K562 (cell line): Measurements from ENCODE around the gene SPATA16. TPM values are rescaled to one million over a fixed set of nuclear protein-coding genes. Genes with fewer than 3 reads are reported as not detected.

Experiments
- ATAC-seq: fragments of 200-7000 bp; cut with Tn5 transposase; 3 replicates; pipeline ENCODE4 v1.9.1; 2020; ENCODE audit warnings: moderate library complexity
- BruUV-seq: library from RNA; stranded (reverse); fragments of 400-500 nt; replicated peaks from 2 replicates; lab custom pipeline; 2021; lab: Mats Ljungman, UMichigan
- CTCF ChIA-PET: fragments of 300-600 bp; formaldehyde crosslinking; extraction: SDS; loops from one replicate; lab custom pipeline; 2021; ENCODE audit warnings: low intra/inter-chr PET ratio; lab: Yijun Ruan, JAX
- POLR2A ChIA-PET: fragments of 300-600, 350-650 bp; sonication (Branson Sonifier 250); formaldehyde crosslinking; extraction: SDS; loops from one replicate; lab custom pipeline; 2021; ENCODE audit warnings: antibody characterized with exemption, inconsistent platforms; lab: Yijun Ruan, JAX
- DNase-seq, 4 experiments: peaks; one replicate each; pipeline versions ENCODE4 v3.0.0 to v3.0.0-alpha.2; 2011 to 2018; ENCODE audit warnings: low spot score in 3 of 4, mixed read lengths in 3 of 4; ENCODE audit errors: extremely low read depth in 1 of 4
- FAIRE-seq: peaks from 2 replicates; lab custom pipeline; 2011; peaks lifted over from hg19 to GRCh38; lab: Jason Lieb, UNC
- H2AFZ ChIP-seq: 2 replicates; pipeline ENCODE4 v1.6.0; 2011; ENCODE audit warnings: low read depth, low read length, control low read depth, inconsistent platforms
- H3K27ac ChIP-seq: fragments of 200-600 bp; 3 replicates; pipeline ENCODE4 v1.8.0; 2011; ENCODE audit warnings: low read depth, mild to moderate bottlenecking, control low read depth, inconsistent platforms, low read length, moderate library complexity, mixed read lengths; ENCODE audit errors: extremely low read depth
- H3K27me3 ChIP-seq, 2 experiments: fragments of 300-600 bp in 1 of 2; 2 replicates in 1 of 2; 3 replicates in 1 of 2; pipeline versions ENCODE4 v1.6.0 to v1.8.0; 2011; ENCODE audit warnings: inconsistent platforms in 2 of 2, low read length in 2 of 2, mild to moderate bottlenecking in 1 of 2, mixed read lengths in 1 of 2, moderate library complexity in 1 of 2; ENCODE audit not compliant: control insufficient read depth in 2 of 2, insufficient read depth in 2 of 2
- H3K36me3 ChIP-seq: fragments of 300-600 bp; 3 replicates; pipeline ENCODE4 v1.8.0; 2011; ENCODE audit warnings: mild to moderate bottlenecking, low read length, inconsistent platforms; ENCODE audit not compliant: control insufficient read depth, insufficient read depth
- H3K4me1 ChIP-seq, 2 experiments: fragments of 200-600 bp in 1 of 2; replicated peaks in 1 of 2; 2 replicates in 1 of 2; 3 replicates in 1 of 2; pipeline versions ENCODE4 v1.5.1 to v1.8.0; 2011; ENCODE audit warnings: inconsistent platforms in 2 of 2, low read length in 2 of 2, mild to moderate bottlenecking in 1 of 2, mixed read lengths in 1 of 2, moderate library complexity in 1 of 2; ENCODE audit not compliant: control insufficient read depth in 2 of 2, insufficient read depth in 2 of 2
- H3K4me2 ChIP-seq: 2 replicates; pipeline ENCODE4 v1.6.1; 2011; ENCODE audit warnings: low read length, control low read depth, inconsistent platforms, mixed read lengths; ENCODE audit not compliant: insufficient read depth
- H3K4me3 ChIP-seq: fragments of 200-600 bp; sonication (generic), shearing (Covaris generic); 2 replicates; pipeline ENCODE4 v1.5.1; 2016; ENCODE audit warnings: control low read depth, inconsistent platforms
- H3K79me2 ChIP-seq: fragments of 200-600 bp; 3 replicates; pipeline ENCODE4 v1.8.0; 2011; ENCODE audit warnings: low read length, inconsistent platforms; ENCODE audit not compliant: control insufficient read depth, insufficient read depth
- H3K9ac ChIP-seq, 2 experiments: 2 replicates each; pipeline versions ENCODE4 v1.6.0 to v1.6.1; 2011; ENCODE audit warnings: low read depth in 2 of 2, low read length in 2 of 2, control low read depth in 1 of 2, inconsistent platforms in 1 of 2, mild to moderate bottlenecking in 1 of 2, mixed read lengths in 1 of 2; ENCODE audit not compliant: insufficient read depth in 1 of 2
- H3K9me1 ChIP-seq: one replicate; pipeline ENCODE4 v1.6.0; 2011; ENCODE audit warnings: inconsistent platforms, mild to moderate bottlenecking, low read length, moderate library complexity; ENCODE audit not compliant: control insufficient read depth, insufficient read depth
- H3K9me3 ChIP-seq: replicated peaks from 2 replicates; pipeline ENCODE4 v1.5.1; 2011; ENCODE audit warnings: low read depth, low read length, inconsistent platforms; ENCODE audit not compliant: control insufficient read depth, insufficient read depth
- H4K20me1 ChIP-seq: replicated peaks from 2 replicates; pipeline ENCODE4 v1.6.1; 2011; ENCODE audit warnings: low read length, inconsistent platforms, mixed read lengths; ENCODE audit not compliant: control insufficient read depth, insufficient read depth
- C11orf30 ChIP-seq: fragments of 450-650 bp; IDR thresholded peaks from 2 replicates; pipeline ENCODE4 v1.6.1; 2016; ENCODE audit warnings: low read depth, mild to moderate bottlenecking
- MAFF ChIP-seq: IDR thresholded peaks from 2 replicates; pipeline ENCODE4 v1.6.1; 2012; ENCODE audit warnings: low read length, improper control_type of control experiment
- MAFK ChIP-seq: IDR thresholded peaks from 2 replicates; pipeline ENCODE4 v1.6.1; 2011; ENCODE audit warnings: low read length, improper control_type of control experiment
- ZNF232 ChIP-seq: sonication (generic); formaldehyde crosslinking; IDR thresholded peaks from 2 replicates; pipeline ENCODE4 v1.8.0; 2022; ENCODE audit warnings: mild to moderate bottlenecking, missing genetic modification reagents
- ZNF316 ChIP-seq: fragments of 450-650 bp; IDR thresholded peaks from 2 replicates; pipeline ENCODE4 v1.6.1; 2016
- WGBS: fragments of 100-300 bp; shearing (Covaris generic); methylation state at CpG from one replicate; pipeline ENCODE4 v1.1.6; 2016; ENCODE audit warnings: low coverage, mixed read lengths; ENCODE audit not compliant: insufficient coverage; ENCODE audit errors: missing lambda C conversion rate; 5-methylcytosine and 5-hydroxymethylcytosine counted together
- in situ Hi-C: fragments of 300-500 bp; cut with MboI; formaldehyde crosslinking; loops from 4 replicates; pipeline ENCODE4 v1.15.0; 2018; ENCODE audit warnings: inconsistent platforms, mixed read lengths
- intact Hi-C: fragments of 100-400 bp; cut with micrococcal nuclease; formaldehyde crosslinking; loops from 2 replicates; pipeline ENCODE4 v1.14.2; 2022
- polyA plus RNA-seq, 8 experiments: library from polyadenylated mRNA; depleted of rRNA in 4 of 8; stranded (reverse) in 5 of 8; unstranded in 3 of 8; fragments of >200 nt; fragmentation: Nextera tagmentation in 2 of 8; fragmentation: Illumina TruSeq in 1 of 8; extraction: Ambion mirVana in 2 of 8; extraction: Trizol in 1 of 8; gene quantifications; 2 replicates each; pipeline versions ENCODE4 v1.2.1 to v1.2.3, GENCODE V29; 2011 to 2014; ENCODE audit warnings: inconsistent platforms in 1 of 8, missing spikeins in 1 of 8
- total RNA-seq, 7 experiments: library from RNA; depleted of rRNA in 6 of 7; stranded (reverse); fragments of >200 nt in 6 of 7; fragmentation: Illumina TruSeq in 2 of 7; extraction: Trizol in 2 of 7; gene quantifications; 2 replicates each; pipeline versions ENCODE4 v1.2.1 to v1.2.3, GENCODE V29; 2011 to 2021; ENCODE audit warnings: low replicate concordance in 1 of 7
- TF ChIP-seq, protein P1 (sequence below), 2 experiments: IDR thresholded peaks in 1 of 2; conservative IDR thresholded peaks in 1 of 2; 2 replicates each; pipeline ENCODE4 v1.6.1; 2016; ENCODE audit warnings: low read depth in 2 of 2, mild to moderate bottlenecking in 1 of 2, missing compliant biosample characterization in 1 of 2, missing genetic modification characterization in 1 of 2, moderate library complexity in 1 of 2
- TF ChIP-seq, protein P2 (sequence below), 2 experiments: fragments of 450-650 bp; formaldehyde crosslinking in 1 of 2; IDR thresholded peaks; 2 replicates each; pipeline versions ENCODE4 v1.4.0 to v1.6.1; 2014 to 2020; ENCODE audit warnings: mild to moderate bottlenecking in 2 of 2, borderline replicate concordance in 1 of 2, low read depth in 1 of 2

SPATA16 gene
- total and polyA plus RNA-seq, 9 of the 15 experiments (the other 6 are each of a cell fraction or from before 2014, with no cell fraction given), result not detected

DNA sequence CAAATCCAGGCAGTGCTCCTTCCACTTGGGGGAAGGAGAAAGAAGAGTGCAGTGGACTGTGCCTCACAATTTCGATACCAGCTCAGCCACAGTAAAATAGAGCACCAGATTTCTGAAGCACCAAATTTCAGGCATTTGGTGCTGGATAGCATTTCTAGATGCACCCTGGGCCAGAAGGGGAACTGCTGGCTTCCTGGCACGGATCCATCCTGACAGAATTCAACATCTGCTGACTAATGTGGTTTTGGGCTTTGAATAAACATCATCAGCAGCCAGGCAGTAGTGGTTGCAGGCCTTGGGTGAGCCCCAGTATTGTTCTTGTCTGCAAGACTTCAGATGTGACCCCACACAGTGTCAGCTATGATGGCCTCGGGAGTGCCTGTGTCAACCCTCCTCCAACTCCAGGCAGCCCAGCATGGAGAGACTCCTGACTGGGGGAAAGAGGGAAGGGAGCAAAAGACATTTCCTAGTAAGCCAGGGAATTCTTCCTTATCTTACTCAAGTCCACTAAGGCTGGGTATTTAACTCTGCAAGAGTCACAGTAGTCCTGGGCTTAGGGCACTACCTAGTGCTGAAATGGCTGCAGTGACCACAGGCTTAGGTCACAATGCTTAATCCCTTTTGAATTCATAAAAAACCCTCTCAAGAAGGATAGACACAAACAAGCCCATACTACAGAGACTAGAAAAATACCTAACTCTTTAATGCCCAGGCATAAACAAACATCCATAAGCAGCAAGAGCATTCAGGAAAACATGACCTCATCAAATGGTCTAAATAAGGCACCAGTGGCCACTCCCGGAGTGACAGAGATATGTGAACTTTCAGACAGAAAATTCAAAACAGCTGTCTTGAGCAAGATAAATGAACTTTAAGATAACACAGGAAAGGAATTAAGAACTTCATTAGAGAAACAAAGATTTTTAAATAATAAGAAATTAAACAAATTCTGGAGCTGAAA, 74.7 kb downstream of the SPATA16 start:
- Histone ChIP-seq H2AFZ (peak overlapping the region; percentile 51; the same call in 1 of the 2 replicates), H3K36me3 (no peaks in the 10 kb centered on the region), H4K20me1 (no peaks in the 10 kb centered on the region), H3K27ac (no peak overlapping the region), H3K9me3 (no peaks in the 10 kb centered on the region), H3K4me2 (no peak overlapping the region), H3K9me1 (no peaks in the 10 kb centered on the region), H3K27me3 (no peaks in the 10 kb centered on the region), H3K4me3 (no peak overlapping the region), H3K4me1 (no peaks in the 10 kb centered on the region), H3K79me2 (no peaks in the 10 kb centered on the region), H3K9ac (no peak overlapping the region)
- DNase-seq (peak in 1 of 4 experiments; percentile 6), ATAC-seq (peak; percentile 53), FAIRE-seq (peak; percentile 6)
- intact Hi-C loops (no loop called here), in situ Hi-C loops (no loop called here)
- WGBS, result 3% methylated on average over 4 of the region's 4 CpGs
- ChIA-PET POLR2A (no interaction called here), CTCF (no interaction called here)
- no TSS peak for BruUV-seq
- TF ChIP-seq ZNF316 (peak; percentile 57; the same call in 1 of the 2 replicates), MAFF (peak; percentile 30; the same call in 1 of the 2 replicates), ZNF232 (no peak), MAFK (peak; percentile 18; the same call in 1 of the 2 replicates), C11orf30 (peak; percentile 31; the same call in 1 of the 2 replicates)
- TF ChIP-seq, protein P1, sequence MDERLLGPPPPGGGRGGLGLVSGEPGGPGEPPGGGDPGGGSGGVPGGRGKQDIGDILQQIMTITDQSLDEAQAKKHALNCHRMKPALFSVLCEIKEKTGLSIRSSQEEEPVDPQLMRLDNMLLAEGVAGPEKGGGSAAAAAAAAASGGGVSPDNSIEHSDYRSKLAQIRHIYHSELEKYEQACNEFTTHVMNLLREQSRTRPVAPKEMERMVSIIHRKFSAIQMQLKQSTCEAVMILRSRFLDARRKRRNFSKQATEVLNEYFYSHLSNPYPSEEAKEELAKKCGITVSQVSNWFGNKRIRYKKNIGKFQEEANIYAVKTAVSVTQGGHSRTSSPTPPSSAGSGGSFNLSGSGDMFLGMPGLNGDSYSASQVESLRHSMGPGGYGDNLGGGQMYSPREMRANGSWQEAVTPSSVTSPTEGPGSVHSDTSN (CRISPR knock-in tag; IDR thresholded peaks at IDR 0.05; ENCODE audit: low read depth), result no peak
- TF ChIP-seq, protein P1 (tag; conservative IDR thresholded peaks at IDR 0.05; ENCODE audit: low read depth), result peak; percentile 54
- TF ChIP-seq, protein P2, sequence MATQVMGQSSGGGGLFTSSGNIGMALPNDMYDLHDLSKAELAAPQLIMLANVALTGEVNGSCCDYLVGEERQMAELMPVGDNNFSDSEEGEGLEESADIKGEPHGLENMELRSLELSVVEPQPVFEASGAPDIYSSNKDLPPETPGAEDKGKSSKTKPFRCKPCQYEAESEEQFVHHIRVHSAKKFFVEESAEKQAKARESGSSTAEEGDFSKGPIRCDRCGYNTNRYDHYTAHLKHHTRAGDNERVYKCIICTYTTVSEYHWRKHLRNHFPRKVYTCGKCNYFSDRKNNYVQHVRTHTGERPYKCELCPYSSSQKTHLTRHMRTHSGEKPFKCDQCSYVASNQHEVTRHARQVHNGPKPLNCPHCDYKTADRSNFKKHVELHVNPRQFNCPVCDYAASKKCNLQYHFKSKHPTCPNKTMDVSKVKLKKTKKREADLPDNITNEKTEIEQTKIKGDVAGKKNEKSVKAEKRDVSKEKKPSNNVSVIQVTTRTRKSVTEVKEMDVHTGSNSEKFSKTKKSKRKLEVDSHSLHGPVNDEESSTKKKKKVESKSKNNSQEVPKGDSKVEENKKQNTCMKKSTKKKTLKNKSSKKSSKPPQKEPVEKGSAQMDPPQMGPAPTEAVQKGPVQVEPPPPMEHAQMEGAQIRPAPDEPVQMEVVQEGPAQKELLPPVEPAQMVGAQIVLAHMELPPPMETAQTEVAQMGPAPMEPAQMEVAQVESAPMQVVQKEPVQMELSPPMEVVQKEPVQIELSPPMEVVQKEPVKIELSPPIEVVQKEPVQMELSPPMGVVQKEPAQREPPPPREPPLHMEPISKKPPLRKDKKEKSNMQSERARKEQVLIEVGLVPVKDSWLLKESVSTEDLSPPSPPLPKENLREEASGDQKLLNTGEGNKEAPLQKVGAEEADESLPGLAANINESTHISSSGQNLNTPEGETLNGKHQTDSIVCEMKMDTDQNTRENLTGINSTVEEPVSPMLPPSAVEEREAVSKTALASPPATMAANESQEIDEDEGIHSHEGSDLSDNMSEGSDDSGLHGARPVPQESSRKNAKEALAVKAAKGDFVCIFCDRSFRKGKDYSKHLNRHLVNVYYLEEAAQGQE (IDR thresholded peaks at IDR 0.05; ENCODE audit: borderline replicate concordance), result peak; percentile 57
- TF ChIP-seq, protein P2 (CRISPR knock-in tag; IDR thresholded peaks at IDR 0.05; ENCODE audit: low read depth), result no peak
